ENCODE data around the gene CDCA7.
"Not testable (repeated sequence)": the region's sequence is repeated elsewhere in the genome, so short reads cannot be mapped to it uniquely, and the experiment has no call there.

The CDCA7 gene

DNA sequence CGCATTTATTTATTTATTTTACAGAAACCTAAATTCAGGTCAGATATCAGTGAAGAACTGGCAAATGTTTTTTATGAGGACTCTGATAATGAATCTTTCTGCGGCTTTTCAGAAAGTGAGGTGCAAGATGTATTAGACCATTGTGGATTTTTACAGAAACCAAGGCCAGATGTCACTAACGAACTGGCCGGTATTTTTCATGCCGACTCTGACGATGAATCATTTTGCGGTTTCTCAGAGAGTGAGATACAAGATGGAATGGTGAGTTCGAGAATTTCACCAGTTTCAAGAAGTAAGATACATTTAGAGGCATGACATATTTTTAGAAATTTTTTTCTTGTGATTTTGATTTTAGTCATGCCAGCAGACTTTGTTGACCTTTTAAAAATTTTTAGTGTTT, 4.6 kb downstream of the CDCA7 start:
- no peak for DNase-seq

DNA sequence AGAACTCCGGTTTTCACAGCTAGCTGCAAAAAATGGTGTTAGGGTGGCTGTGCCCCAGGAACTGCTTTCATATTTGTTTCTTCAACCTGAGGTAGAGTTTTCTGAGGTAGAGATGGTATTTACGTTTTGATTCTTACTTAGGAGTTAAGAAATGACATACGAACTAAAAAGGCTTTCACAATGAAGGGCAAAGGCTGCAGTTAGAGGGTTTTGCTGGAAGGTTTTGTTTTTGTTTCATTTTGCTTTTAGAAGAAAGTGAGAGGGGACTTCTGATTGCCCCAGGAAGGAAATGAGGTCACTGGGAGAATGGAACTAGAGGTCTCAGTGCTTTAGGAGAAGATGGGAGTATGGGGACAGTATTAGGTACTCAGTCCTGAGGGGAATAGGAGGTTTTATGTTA, 15.5 kb downstream of the CDCA7 start:
- no peak for DNase-seq

DNA sequence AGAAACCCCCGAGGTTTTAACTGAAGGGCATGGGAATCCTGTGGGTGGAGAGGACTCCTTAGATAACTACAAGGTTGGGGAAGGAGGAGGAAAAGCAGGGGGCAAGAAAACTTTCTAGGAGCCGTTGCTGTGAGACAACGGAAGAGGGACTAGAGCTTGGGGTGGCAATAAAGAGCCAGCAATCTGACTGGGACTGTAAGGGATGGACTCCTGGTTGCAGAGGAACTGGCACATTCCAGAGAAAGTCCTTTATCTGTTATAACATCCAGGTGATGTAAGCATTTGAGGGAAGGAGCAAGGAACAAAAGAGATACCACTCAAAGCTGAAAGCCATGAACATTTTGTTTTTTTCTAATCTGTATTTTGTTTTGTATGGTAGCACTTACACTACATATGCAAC, 16.4 kb downstream of the CDCA7 start:
- no peak for DNase-seq

DNA sequence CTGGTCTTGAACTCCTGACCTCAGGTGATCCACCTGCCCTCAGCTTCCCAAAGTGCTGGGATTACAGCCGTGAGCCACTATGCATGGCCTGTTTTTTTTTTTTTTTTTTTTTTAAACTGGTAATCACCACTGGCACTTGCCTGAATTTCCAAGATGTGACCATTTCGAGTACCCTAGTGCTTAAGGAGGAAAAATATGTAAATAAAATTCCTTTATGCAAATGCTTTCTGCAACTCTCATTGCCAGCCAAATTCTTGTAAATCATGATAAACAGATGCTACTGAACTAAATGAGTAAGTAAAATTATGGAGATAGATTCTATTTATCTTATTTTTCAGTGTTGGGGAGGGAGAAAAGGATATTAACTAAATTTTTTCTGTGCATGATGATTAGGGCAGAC, 18.6 kb downstream of the CDCA7 start:
- no peak for DNase-seq

DNA sequence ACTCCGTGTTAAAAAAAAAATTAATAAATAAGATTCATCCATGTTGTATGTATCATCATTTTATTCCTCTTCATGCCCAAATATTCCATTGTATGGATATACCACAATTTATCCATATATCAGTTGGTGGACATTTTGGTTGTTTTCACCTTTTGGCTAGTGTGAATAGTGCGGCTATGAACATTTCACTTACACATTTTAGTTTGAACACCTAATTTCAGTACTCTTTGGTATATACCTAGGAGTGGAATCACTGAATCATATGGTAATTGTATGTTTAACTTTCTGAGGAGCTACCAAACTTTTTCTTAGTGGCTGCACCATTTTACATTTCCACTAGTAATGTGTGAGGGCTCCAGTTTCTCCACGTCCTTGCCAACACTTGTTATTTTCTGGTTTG, 20.0 kb downstream of the CDCA7 start:
- DNase-seq, result no peak

DNA sequence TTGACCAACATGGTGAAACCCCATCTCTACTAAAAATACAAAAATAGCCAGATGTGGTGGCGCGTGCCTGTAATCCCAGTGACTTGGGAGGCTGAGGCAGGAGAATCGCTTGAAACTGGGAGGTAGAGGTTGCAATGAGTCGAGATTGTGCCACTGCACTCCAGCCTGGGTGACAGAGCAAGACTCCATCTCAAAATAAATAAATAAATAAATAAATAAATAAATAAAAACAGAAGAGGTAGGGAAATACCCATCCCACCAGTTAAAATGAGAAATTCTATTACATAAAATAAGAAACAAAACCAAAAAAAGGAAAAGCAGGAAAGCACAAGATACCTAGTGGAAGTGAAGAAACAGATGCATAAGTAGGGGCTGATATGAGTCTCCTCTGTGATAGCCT, 30.9 kb downstream of the CDCA7 start:
- DNase-seq, result not testable (repeated sequence)

DNA sequence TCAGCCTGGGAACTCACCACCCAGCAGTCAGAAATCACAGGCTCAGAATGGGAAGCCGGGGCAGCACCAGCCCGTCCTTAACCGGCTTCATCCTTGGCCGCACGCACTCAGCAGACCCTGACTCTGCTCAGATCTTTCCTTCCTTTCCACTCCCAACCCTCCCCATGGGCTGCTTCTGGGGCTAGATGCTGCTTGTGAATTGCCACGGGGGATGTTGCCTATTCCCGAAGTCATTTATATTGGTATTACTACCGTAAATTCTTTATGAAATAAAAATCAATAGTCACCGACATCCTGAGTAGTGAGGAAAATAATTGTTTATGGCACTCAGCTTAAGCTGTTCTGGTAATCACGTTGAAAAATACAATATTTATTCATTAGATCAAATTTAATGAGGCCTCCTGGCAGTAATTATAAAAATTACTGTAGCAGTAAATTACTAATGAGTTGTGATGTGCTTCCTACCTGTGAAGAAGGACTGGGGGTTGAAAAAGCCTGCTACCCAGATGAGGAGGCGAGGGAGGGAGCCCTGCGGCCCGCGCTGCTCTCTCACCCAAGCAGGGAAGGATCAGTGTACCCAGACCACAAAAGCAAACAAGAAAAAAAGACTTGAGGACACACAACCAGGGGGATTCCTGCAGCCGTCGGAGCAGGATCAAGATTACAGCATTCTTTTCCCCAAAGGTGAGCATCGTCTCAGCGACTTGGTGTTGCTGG, 31.5 kb downstream of the CDCA7 start:
- no peak for DNase-seq

DNA sequence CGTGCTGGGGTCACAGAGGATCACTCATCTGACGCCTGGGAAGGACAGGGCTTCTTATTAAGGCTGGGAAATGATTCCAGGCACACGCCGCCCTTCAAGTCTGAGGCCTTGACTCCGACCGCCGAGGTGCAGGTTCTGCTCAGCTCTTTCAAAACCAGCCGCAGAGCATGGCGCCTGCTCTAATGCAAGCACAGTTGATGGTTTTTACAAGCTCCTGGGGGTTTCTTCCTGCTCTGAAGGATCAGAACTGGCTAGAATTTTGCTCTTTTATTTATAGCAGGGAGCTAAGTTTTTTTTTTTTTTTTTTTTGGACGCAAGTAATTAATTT, 32.0 kb downstream of the CDCA7 start:
- DNase-seq, result no peak

DNA sequence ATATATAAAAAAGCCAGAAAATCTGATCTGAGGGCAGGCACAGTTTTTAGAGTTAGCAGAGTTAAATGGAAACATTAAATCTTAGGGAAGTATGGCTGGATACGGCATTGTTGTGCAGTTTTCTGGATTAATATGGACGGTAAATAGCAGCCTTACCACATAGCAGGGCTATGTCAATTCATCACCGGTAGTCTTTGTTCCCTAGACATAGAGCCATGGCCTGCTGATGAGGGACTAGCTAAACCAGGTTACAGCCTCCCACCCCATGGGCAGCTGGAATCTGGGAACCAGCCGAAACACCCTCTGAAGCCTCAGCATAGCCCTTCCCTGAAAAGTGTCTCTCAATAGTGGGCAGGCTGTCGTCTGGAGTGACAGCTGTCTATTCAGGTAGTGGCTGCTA, 32.4 kb downstream of the CDCA7 start:
- DNase-seq, result no peak

DNA sequence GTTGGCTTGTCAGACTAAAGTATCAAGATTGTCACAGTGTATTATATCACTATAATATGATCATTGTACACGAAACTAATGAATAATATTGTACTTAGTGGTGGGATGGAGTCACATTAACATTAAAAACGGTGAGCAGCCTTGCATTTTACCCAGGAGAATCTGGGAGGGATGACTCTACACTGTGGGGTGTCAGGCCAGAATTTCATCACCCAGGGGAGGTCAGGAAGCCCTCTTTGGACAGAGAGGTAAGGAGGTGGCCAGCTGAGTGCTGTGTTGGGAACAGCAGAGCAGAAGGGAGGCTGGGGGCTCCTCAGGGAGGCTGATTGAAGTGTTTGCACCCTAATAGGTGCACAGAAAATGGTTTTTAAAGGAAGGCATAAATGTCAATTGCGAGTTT, 33.0 kb downstream of the CDCA7 start:
- DNase-seq, result no peak

DNA sequence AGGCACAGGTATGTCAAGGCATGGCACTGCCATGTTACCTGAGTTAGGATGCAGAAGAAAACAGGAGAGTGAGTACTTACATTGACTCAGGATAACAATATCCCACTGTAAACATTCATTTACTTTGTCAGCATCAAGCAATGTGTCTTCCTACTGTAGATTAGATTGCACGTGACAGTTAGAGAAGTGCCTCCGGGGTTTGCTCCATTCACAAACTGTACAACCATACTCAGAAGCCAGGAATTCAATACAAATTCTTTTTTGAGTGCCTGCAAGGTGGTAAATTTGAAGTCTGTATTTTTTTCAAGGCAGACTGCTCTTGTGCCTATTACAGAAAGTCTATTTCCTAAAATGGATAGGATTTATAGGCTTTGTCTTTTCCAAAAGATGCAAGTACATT, 34.1 kb downstream of the CDCA7 start:
- no peak for DNase-seq

DNA sequence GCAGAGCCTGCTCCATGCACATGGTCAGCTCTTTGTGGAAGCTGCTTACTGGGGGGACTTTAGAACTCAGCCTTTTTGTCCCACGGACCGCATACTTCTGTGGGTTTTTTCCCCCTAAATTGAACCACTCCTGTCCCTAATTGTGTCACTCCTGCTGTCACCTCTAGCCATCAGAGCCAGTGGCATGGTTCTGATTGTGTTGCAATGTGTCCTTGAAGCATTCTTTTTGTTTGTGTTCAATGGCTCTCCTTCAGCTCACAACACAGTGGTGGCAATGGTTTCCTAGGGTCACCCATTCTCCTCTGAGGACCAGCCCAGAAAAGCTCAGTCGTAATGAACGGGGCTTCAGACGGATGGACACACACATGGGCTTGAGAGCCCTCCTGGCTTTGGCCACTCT, 35.4 kb downstream of the CDCA7 start:
- no peak for DNase-seq

DNA sequence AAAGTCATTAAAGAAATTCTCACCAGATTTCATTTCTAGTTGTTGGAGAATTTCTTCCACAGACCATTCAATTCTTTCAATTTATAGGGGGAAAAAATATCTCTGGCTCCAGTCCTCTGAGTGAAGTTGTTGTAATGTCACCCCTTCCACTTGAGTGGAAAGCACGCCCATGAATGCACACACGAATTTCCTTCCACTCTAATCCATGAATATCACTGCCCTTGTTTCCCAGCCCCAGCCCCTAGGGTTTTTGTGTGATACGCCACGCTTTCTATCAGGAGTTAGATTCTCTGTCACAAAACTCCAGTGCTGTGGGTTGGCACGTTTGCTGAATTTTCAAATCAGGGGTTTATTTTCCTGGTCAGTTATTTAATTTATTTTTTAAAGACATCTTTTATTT, 38.1 kb downstream of the CDCA7 start:
- DNase-seq, result no peak

DNA sequence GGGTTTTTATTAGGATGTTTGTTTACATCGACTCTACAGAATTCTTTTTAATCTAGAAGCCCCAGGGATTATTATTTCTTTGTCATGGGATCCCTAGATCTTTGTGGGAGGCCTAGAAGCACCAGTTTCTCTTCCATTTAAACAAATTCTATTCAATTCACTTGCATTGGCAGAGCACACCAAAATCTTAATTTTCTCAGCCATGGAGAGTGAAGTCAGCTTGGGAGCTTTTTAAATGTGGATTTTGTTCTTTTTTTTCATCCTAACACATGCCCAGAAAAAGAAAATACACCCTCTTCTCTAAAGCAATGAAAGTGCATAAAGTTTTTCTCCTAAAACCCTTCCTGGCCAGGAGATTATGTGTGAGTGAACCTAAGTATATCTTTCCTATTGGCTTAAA, 38.5 kb downstream of the CDCA7 start:
- no peak for DNase-seq

DNA sequence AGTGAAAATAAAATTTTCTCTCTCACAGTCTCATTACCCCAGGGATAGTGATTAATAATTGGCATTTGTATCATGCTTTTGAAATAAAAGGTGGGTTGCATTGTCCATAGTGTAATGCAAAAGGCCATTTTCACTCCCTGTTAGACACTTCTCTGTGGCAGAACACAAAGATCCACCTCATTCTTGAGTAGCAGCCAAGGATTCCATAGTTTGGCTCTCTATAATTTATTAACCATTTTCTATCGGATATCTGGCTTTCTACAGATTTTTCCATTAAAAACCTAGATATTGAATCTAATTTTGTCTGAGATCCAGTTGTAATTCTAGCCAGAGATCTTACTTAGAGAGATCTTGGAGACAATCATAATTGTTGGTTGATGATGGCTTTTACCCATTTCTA, 39.0 kb downstream of the CDCA7 start:
- no peak for DNase-seq

DNA sequence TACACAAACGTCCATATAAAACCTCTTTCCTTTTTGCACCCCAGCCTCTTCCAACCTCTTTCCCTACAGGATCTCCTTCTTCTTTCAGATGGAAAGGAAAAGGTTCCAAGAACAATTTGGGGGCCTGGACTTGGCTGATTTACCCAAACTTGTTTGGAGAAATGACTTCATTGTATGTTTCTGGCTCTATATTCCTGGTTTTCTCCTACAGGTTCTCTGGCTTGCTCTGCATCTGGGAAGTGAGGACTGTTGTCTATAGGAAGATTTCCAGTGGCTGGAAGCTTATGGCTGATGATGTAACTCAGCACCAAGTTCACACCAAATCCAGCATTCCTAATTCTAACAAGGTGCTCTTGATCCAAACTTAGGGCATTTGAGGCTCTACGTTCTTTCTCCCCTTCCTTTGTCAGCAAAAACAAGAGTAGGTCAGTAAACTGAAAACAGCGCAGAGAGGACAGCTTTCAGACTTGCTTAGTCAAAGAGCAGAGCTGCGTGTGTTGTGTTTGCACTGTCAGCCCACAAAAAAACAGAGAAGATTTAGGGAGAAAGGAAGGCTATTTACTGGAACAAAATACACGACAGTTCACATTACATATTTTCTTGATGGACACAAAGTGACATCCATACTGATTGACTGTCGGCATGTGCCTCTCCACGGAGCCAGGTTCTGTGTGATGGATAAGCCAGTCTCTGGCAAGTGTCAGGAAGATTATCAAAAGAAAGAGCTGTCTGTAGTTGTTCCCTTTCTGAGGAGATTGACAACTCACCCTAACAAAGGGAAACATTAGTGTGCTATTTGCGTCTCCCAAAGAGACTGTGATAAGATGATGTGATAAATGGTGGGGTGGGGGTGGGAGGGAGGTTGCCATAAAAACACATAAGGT, 39.7 kb downstream of the CDCA7 start:
- no peak for DNase-seq

DNA sequence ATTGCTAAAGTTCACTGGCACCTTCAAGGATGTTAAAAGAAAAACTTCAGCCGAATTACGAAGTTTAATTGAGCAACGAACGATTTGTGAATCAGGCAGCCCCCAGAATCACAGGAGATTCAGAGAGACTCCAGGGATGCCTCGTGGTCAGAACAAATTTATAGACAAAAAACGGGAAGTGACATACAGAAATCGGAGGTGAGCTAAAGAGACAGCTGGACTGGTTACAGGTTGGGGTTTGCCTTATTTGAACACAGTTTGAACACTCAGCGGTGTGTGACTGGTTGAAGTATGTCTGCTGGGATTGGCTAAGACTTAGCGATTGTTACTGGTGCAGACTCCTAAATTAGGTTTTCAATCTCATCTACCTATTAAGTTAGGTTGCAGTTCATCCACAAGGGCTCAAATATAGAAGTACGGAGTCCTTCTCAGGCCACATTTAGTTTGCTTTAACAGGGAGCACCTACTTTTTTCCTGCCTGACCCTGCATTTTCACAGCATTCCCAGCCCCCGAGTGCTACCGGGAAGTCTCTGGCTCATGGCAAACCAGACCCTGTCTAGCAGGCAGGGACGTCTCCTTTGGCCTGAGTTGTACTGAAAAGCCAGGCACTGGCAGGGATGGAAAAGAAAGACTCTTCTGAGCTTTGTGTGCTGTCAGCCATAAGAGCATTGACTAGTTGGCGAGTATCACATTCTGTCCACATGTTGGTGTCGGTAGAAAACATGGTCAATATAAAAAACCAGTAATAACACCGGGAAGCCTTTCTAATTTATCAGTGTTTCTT, 41.1 kb downstream of the CDCA7 start:
- DNase-seq, result no peak

DNA sequence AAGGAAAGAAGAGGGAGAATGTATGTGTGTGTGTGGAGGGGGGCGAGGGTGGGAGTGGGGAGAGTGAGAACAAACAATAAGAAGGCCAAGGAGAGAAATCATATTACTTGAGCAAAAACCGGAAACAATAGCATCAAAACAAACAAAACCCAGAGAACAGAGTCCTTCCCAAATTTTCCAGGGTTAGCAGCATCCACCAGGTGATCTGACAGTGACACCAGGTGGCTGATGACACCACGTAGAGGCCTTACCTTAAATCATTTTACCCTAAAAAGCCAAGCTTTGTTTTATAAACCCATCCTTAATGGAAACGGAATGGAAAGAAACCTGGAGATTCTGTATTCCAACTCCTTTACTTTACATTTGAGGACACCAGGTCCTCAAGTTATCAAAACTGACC, 42.9 kb downstream of the CDCA7 start:
- no peak for DNase-seq

DNA sequence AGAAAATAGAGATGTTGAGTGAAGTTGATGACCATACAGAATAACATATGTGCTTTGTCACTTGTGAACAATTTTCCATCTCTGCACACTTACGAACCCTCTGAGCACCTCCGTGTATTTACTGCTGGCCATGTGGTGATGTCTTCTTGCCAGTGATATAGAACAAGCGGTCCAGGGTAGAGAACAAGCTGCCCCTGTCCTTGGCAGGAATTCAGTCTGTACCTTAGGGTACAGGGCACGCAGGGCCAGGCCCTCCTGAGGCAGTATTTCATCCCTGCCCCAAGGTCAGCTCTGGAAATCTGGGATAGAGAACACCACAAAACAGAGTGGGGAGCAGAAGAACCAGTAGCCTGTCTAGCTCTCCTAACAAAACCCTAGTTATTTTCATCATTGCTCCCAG, 44.6 kb downstream of the CDCA7 start:
- DNase-seq, result no peak

DNA sequence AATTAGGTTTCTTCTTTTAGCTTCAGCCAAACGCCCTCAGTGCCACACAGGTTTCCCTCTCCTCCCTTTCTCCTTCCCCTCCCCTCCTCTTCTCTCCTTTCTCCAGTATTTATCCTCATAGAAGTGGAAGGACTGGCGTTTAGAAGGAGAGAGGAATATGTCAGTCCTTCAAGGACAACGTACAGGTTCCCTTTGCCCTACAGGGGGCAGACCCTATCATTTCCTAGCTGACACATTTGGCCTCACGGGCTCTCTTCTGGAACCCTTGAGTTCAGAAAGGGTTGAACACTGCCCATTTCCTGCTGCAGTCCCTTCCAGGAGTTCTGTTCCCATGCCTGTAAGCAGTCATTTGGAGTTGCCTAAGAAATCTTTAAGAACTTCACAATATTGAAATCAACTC, 46.1 kb downstream of the CDCA7 start:
- no peak for DNase-seq

DNA sequence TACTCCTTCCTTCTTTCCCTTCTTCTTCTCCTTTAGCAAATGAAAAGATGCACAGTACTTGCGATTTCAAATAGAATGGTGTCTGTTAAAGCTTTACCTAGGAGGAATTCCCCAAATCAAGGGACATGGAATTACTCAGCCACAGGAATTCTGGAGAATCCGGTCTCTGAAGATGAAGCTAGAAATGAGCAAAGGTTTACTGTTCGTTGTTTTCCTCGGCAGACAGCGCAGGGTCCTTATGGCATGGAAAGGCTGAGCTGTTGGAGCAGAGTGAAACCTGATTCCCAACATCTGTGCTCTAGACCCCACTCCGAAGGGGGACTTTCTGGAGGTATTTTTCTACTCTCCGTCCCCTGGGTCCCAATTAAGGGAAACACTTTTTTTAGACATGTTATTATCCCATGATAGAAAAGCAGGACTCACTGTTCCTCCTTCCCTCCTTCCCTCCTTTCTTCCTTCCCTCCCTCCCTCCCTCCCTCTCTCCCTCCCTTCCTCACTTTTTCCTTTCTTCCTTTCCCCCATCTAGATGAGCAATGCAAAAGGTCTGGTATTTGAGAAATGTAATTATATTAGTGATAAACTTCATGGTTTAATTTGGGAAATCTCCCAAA, 47.1 kb downstream of the CDCA7 start:
- DNase-seq, result no peak

DNA sequence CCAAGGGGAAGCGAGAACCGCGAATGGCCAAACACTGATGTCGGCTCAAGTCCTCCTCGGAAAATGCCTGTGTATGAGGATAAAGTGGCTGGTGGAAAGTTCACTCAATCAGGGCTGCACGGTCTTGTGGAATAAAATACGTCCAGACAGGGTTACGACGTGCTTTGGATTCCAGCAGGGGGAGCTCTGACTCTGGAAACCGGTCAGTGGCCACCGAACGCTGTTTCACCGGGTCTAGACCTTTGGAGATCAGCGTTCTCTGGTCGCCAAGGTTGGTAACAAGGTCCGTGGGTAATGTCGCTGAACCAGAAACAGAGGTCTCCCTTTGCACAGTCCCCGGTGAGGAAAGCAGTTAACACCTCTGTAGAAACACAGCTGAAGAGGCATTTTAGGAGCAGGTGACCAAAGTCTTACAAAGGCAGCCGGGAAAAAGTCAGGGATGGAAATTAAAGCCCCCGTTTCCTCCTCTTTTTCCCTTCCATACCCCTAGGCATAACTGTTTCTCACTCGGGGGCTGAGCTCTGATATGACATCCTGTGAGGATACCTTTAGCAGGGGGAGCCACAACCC, 47.8 kb downstream of the CDCA7 start:
- DNase-seq, result peak; percentile 58

Measured in central memory CD4-positive, alpha-beta T cell (primary cell).